AG09309 (cell line): Measurements from ENCODE around the gene LSM4.

ENCODE experiments used
- DNase-seq: peaks from one replicate; pipeline ENCODE4 v3.0.0-alpha.2; 2010; ENCODE audit warnings: low read depth
- H3K4me3 ChIP-seq: 2 replicates; pipeline ENCODE4 v1.5.1; 2011; ENCODE audit warnings: mild to moderate bottlenecking, low read depth, low read length, moderate library complexity; ENCODE audit not compliant: control insufficient read depth
- TF ChIP-seq, protein P1 (sequence below): IDR thresholded peaks from 2 replicates; pipeline ENCODE4 v1.5.1; 2011; ENCODE audit warnings: mild to moderate bottlenecking, low read depth, low read length, inconsistent platforms; ENCODE audit not compliant: insufficient read depth, control insufficient read depth; ENCODE audit errors: missing control alignments

LSM4 gene

GRCh38 chr19:18271433-18271841, 51.4 kb downstream of the LSM4 start:
- TF ChIP-seq, protein P1, sequence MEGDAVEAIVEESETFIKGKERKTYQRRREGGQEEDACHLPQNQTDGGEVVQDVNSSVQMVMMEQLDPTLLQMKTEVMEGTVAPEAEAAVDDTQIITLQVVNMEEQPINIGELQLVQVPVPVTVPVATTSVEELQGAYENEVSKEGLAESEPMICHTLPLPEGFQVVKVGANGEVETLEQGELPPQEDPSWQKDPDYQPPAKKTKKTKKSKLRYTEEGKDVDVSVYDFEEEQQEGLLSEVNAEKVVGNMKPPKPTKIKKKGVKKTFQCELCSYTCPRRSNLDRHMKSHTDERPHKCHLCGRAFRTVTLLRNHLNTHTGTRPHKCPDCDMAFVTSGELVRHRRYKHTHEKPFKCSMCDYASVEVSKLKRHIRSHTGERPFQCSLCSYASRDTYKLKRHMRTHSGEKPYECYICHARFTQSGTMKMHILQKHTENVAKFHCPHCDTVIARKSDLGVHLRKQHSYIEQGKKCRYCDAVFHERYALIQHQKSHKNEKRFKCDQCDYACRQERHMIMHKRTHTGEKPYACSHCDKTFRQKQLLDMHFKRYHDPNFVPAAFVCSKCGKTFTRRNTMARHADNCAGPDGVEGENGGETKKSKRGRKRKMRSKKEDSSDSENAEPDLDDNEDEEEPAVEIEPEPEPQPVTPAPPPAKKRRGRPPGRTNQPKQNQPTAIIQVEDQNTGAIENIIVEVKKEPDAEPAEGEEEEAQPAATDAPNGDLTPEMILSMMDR = no peak
- H3K4me3 ChIP-seq = no peak overlapping the region
- no peak for DNase-seq

DNA sequence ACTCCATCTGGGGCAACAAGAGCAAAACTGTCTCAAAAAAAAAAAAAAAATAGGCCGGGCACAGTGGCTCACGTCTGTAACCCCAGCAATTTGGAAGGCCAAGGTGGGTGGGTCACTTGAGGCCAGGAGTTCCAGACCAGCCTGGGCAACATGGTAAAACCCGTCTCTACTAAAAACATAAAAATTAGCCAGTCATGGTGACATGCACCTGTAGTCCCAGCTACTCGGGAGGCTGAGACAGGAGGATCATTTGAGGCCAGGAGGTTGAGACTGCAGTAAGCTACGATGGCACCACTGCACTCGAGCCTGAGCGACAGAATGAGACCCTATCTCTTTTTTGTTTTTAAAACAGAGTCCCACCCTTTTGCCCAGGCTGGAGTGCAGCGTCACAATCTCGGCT, 52.5 kb downstream of the LSM4 start:
- TF ChIP-seq, protein P1 = no peak
- no peak overlapping the region for H3K4me3 ChIP-seq
- DNase-seq = no peak

GRCh38 chr19:18269070-18269723, 53.7 kb downstream of the LSM4 start:
- no peak for DNase-seq
- TF ChIP-seq, protein P1 = no peak
- H3K4me3 ChIP-seq = no peak overlapping the region

DNA sequence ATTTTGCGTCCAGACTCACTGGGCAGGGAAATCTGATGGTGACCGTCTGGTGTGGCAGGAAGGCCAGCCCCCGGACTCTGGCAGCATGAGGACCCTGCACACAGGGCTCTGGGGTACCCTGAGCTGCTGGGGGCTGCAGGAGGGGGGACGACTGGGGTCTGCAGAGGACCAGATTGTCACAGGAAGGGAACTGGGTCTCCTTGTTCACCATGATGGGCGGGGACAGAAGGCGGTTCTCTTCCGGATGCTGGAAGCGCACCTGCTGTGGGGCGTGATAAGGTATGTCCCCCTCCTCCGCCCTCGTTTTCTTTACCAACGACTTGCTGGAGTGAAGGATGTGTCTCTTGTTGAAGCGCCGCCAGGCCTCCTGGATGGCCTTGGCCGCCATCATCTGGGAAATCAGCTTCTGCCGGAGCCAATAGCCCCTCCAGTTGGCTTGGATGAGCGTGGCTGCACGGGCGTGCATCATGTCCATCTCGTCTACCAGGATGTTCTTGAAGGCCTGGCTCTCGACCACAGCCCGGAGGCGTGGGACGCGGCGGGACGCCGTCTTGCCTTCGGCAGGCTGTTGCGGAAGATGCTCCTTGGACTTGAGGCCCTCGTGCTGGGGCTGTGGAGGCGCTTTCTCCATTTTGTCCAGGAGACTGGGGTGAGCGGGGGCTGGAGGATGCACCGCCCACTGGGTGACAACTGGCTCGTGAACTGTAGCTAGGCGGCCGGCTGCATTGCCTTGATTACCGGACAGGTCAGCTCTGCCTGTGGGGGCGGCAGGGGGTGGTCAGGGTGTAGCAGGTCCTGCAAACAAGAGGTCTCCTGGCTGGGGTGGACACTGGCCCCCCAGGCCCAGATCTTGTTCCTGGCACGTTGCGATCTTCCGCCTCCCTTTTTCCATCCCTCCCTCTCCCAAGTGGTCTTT, 55.8 kb downstream of the LSM4 start:
- DNase-seq = no peak
- no peak overlapping the region for H3K4me3 ChIP-seq
- TF ChIP-seq, protein P1 = no peak

DNA sequence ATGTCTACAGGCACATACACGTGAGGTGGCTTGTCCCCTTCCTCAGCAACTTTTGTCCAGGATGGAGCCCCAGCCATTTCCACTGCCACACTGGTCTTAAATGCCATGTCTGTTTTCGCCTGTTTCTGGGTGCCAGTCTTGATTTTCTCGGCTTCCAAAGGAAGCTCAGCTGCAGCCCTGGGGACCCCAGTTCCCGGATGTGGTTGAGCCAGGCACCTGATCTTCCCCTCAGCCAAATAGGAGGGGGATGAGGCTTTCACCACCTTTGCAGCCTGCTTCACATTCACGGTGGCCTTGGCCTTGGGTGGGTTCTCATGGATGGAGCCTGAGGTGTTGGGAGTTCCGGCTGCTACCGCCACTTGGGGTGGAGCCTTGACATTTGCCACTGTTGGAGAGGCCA, 57.3 kb downstream of the LSM4 start:
- TF ChIP-seq, protein P1 = no peak
- no peak for DNase-seq
- H3K4me3 ChIP-seq = no peak overlapping the region

- no peak for DNase-seq
- H3K4me3 ChIP-seq = no peak overlapping the region
- TF ChIP-seq, protein P1 = no peak
Measured at GRCh38 chr19:18264971-18265540, 57.8 kb downstream of the LSM4 start.
